ENCODE results near the gene CAMK2A. TPM values are rescaled to one million over a fixed set of nuclear protein-coding genes. Genes with fewer than 3 reads are reported as not detected.

CAMK2A gene
- total and polyA plus RNA-seq, 2 experiments from 2014 or later, result 11.8 to 47.7 TPM

DNA sequence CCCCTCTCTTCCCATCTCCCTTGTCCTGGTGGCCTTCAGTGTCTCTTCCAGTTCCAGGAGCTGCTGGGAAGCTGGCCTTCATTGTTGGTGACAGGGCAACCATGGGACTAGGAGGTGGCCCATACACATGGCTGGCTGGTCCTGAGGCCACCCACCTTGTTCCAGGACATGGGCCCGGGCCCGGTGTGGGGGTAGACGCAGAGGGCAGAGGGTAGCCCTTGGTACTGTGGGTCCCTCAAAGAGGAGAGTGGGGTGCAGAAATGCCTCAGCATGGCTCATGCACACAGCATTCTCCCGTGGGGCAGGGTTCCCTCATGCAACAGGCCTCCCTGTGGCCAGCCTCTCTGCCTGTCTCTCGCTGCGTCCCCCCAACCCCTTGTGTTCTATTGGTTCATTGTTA lies 78.9 kb downstream of the CAMK2A start:
- TF ChIP-seq, protein P1, sequence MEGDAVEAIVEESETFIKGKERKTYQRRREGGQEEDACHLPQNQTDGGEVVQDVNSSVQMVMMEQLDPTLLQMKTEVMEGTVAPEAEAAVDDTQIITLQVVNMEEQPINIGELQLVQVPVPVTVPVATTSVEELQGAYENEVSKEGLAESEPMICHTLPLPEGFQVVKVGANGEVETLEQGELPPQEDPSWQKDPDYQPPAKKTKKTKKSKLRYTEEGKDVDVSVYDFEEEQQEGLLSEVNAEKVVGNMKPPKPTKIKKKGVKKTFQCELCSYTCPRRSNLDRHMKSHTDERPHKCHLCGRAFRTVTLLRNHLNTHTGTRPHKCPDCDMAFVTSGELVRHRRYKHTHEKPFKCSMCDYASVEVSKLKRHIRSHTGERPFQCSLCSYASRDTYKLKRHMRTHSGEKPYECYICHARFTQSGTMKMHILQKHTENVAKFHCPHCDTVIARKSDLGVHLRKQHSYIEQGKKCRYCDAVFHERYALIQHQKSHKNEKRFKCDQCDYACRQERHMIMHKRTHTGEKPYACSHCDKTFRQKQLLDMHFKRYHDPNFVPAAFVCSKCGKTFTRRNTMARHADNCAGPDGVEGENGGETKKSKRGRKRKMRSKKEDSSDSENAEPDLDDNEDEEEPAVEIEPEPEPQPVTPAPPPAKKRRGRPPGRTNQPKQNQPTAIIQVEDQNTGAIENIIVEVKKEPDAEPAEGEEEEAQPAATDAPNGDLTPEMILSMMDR (IDR thresholded peaks at IDR 0.05; ENCODE audit: low read depth, low read length), result no peak
- no peak overlapping the region for H3K4me3 ChIP-seq
- H3K27me3 ChIP-seq, result no peaks in the 10 kb centered on the region
- H3K36me3 ChIP-seq, result no peaks in the 10 kb centered on the region
- H3K4me1 ChIP-seq (ENCODE audit: low read depth), result no peaks in the 10 kb centered on the region
- H3K27ac ChIP-seq, result no peak overlapping the region
- DNase-seq (ENCODE audit: low read depth in 1 of 2, low spot score in 1 of 2), result no peak
- no peaks in the 10 kb centered on the region for H3K9me3 ChIP-seq (ENCODE audit: low read depth)

DNA sequence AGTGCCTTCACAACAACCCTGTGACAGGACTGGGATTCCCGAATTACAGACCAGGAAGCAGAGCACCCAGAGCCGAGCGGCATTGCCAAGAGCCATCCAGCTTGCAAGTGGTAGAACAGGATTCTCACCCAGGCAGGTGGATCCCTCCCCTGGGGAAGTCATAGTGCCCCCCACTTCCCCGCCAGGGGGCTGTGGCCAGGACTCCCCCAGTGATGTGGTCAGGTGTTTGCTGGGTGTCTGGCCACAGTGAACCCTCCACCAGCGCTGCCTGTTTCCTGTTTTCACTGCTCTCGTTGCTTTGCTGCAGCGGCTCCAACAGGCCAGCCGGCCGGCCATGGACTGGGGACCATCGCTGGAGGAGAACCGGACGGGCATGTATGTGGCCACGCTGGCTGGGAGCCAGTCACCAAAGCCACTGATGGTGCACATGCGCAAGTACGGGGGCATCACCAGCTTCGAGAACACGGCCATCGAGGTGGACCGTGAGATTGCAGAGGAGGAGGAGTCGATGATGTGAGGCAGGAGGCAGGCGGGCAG lies 80.4 kb downstream of the CAMK2A start:
- peak in 1 of 2 donors; percentile 58 for DNase-seq (ENCODE audit: low read depth in 1 of 2, low spot score in 1 of 2)
- no peaks in the 10 kb centered on the region for H3K27me3 ChIP-seq

DNA sequence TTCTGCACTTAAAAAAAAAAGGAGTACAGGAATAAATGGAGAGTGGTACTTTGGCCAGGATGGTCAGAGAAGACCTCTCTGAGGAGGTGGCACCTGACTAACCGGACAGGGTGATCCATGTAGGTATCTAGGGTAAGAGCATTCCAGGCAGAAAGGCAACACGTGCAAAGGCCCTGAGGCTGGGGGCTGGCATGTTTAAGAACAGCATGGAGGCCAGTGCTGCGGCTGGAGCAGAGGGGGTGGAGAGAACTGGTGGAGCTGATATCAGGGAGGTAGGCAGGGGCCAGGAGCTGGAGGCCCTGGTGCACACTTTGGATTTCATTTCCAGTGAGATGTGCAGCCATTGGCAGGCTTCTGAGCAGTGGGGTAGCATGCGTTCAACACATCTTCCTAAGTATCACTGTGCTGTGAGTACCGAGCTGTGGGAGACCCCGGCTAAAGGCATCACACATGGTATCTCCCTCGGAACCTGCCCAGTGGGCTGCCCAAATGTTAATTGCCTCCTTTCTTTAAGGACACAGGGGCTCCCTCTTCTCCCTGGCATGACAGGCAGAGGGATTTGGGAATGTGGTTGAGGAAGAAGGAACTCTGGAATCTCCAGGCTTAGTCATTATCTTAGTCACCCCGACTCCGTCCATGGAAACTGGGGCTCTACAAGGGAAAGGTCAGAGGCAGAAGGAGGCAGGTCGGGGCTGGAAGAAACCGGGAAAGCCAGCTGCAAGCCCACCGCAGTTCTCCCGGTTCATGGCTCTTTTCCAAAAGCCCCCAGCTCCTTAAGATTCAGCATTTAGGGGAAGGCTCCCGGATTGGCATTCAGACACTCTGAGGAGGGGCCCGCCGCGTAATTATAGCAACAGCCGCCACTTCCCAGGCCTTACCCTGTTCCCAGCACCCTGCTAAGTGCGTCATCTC lies 81.1 kb downstream of the CAMK2A start:
- Histone ChIP-seq H3K4me3 (no peak overlapping the region), H3K9me3 (ENCODE audit: low read depth) (no peaks in the 10 kb centered on the region), H3K27ac (no peak overlapping the region), H3K36me3 (no peaks in the 10 kb centered on the region), H3K27me3 (no peaks in the 10 kb centered on the region), H3K4me1 (ENCODE audit: low read depth) (peaks cover 5% of the 10 kb centered on the region)
- TF ChIP-seq, protein P1 (IDR thresholded peaks at IDR 0.05; ENCODE audit: low read depth, low read length), result no peak
- DNase-seq (ENCODE audit: low read depth in 1 of 2, low spot score in 1 of 2), result peak in 1 of 2 donors; percentile 25

More for the DNA sequence above, 80.4 kb downstream of the CAMK2A start:
- TF ChIP-seq, protein P1 (IDR thresholded peaks at IDR 0.05; ENCODE audit: low read depth, low read length), result no peak
- no peak overlapping the region for H3K4me3 ChIP-seq
- no peak overlapping the region for H3K27ac ChIP-seq
- no peaks in the 10 kb centered on the region for H3K36me3 ChIP-seq
- no peaks in the 10 kb centered on the region for H3K9me3 ChIP-seq (ENCODE audit: low read depth)
- H3K4me1 ChIP-seq (ENCODE audit: low read depth), result peaks cover 4% of the 10 kb centered on the region

DNA sequence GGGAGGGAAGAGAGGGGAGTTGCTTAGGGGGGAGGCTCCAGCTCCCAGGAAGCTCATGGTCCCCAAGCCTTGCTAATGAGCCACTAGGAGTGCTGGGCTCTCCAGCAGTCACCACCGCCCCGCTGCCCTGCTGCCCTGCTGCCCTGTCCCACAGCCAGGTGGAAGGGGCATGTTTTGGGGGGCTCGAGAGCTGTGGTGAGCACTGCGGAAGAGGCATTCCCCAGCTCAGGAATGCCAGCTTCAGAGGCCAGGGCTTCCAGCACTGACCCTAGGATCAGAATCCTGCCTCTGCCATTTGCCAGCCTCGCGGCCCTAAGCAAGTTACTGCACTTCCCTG lies 82.8 kb downstream of the CAMK2A start:
- Histone ChIP-seq H3K27me3 (peaks cover 3% of the 10 kb centered on the region), H3K36me3 (no peaks in the 10 kb centered on the region)
- TF ChIP-seq, protein P1 (IDR thresholded peaks at IDR 0.05; ENCODE audit: low read depth, low read length), result no peak

DNA sequence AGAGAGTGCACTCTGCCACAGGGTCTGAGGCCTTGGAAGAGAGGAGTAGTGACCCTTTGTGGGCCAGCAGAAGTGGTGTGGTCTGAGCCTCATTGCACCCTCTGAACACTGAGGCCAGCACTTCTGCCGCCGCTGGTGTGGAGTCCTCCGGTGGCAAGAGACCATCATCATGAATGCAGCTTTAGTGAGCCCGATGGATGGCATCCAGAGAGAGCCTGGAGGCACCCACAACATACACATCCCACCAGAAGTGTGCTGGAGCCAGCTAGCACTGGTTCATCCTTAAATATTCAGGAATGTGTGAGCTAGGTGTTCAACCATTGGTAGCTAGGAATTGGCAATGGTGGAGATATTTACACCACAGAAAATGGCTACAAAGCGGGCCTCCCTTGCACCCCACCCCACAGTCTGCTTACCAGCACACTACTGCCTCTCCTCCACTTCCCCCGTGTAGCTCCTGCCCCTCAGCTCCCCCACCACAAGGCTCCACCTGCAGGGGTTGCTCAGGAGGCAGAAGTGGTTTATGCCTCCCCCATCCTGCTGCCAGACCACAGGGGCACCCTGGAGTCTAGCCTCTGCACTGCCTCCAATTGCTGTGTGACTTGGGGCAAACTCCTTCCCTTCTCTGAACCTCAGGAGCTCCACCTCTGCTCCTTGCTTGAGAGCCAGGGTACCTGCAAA lies 83.3 kb downstream of the CAMK2A start:
- H3K27ac ChIP-seq, result no peak overlapping the region
- TF ChIP-seq, protein P1 (IDR thresholded peaks at IDR 0.05; ENCODE audit: low read depth, low read length), result no peak
- no peaks in the 10 kb centered on the region for H3K36me3 ChIP-seq
- H3K9me3 ChIP-seq (ENCODE audit: low read depth), result no peaks in the 10 kb centered on the region
- peaks cover 5% of the 10 kb centered on the region for H3K4me1 ChIP-seq (ENCODE audit: low read depth)
- H3K27me3 ChIP-seq, result peaks cover 4% of the 10 kb centered on the region
- DNase-seq (ENCODE audit: low read depth in 1 of 2, low spot score in 1 of 2), result no peak
- H3K4me3 ChIP-seq, result no peak overlapping the region

More for the DNA sequence above, 82.8 kb downstream of the CAMK2A start:
- Histone ChIP-seq H3K4me3 (no peak overlapping the region), H3K9me3 (ENCODE audit: low read depth) (no peaks in the 10 kb centered on the region), H3K4me1 (ENCODE audit: low read depth) (peaks cover 5% of the 10 kb centered on the region), H3K27ac (no peak overlapping the region)
- no peak for DNase-seq (ENCODE audit: low read depth in 1 of 2, low spot score in 1 of 2)

Data from cardiac muscle cell (in vitro differentiated cells and primary cell).